ENCODE data around the gene CDCA8.

The CDCA8 gene

GRCh38 chr1:37656026-37656425 is 36.3 kb upstream of the CDCA8 start:
- no peak overlapping the region for H3K4me2 ChIP-seq (ENCODE audit: low read length)

GRCh38 chr1:37656881-37657280 is 35.4 kb upstream of the CDCA8 start:
- Histone ChIP-seq H3K4me1 (ENCODE audit: low read length) (peaks cover under 1% of the 10 kb centered on the region; the same call in 1 of the 2 replicates), H3K79me2 (ENCODE audit: low read length) (no peaks in the 10 kb centered on the region), H4K20me1 (ENCODE audit: insufficient read depth, low read length) (no peaks in the 10 kb centered on the region), H3K4me3 (ENCODE audit: low read length) (no peak overlapping the region), H3K9ac (ENCODE audit: low read length) (no peak overlapping the region), H2AFZ (ENCODE audit: low read depth, low read length) (no peak overlapping the region), H3K4me2 (ENCODE audit: low read length) (no peak overlapping the region), H3K9me3 (ENCODE audit: insufficient read depth, low read length) (no peaks in the 10 kb centered on the region), H3K27ac (ENCODE audit: low read length) (no peak overlapping the region), H3K36me3 (replicated peaks; ENCODE audit: low read depth, low read length) (no peaks in the 10 kb centered on the region), H3K27me3 (ENCODE audit: low read depth, low read length) (no peaks in the 10 kb centered on the region)
- TF ChIP-seq CTCF (IDR thresholded peaks at IDR 0.05; ENCODE audit: low read depth, low read length) (no peak), EZH2phosphoT487 (IDR thresholded peaks at IDR 0.05; ENCODE audit: low read depth) (no peak)

More at GRCh38 chr1:37656026-37656425, 36.3 kb upstream of the CDCA8 start:
- no peak overlapping the region for H3K27ac ChIP-seq (ENCODE audit: low read length)
- H3K36me3 ChIP-seq (replicated peaks; ENCODE audit: low read depth, low read length), result no peaks in the 10 kb centered on the region
- no peak overlapping the region for H3K9ac ChIP-seq (ENCODE audit: low read length)
- no peaks in the 10 kb centered on the region for H4K20me1 ChIP-seq (ENCODE audit: insufficient read depth, low read length)
- no peaks in the 10 kb centered on the region for H3K27me3 ChIP-seq (ENCODE audit: low read depth, low read length)
- H3K9me3 ChIP-seq (ENCODE audit: insufficient read depth, low read length), result no peaks in the 10 kb centered on the region
- H3K79me2 ChIP-seq (ENCODE audit: low read length), result no peaks in the 10 kb centered on the region
- TF ChIP-seq EZH2phosphoT487 (IDR thresholded peaks at IDR 0.05; ENCODE audit: low read depth) (no peak), CTCF (IDR thresholded peaks at IDR 0.05; ENCODE audit: low read depth, low read length) (no peak)
- no peaks in the 10 kb centered on the region for H3K4me1 ChIP-seq (ENCODE audit: low read length)
- no peak overlapping the region for H3K4me3 ChIP-seq (ENCODE audit: low read length)
- no peak overlapping the region for H2AFZ ChIP-seq (ENCODE audit: low read depth, low read length)

GRCh38 chr1:37657620-37658412 is 34.5 kb upstream of the CDCA8 start:
- H4K20me1 ChIP-seq (ENCODE audit: insufficient read depth, low read length), result no peaks in the 10 kb centered on the region
- H3K4me1 ChIP-seq (ENCODE audit: low read length), result peaks cover 7% of the 10 kb centered on the region
- no peak overlapping the region for H3K4me2 ChIP-seq (ENCODE audit: low read length)
- no peak overlapping the region for H3K4me3 ChIP-seq (ENCODE audit: low read length)
- no peak overlapping the region for H3K9ac ChIP-seq (ENCODE audit: low read length)
- no peaks in the 10 kb centered on the region for H3K27me3 ChIP-seq (ENCODE audit: low read depth, low read length)
- H3K9me3 ChIP-seq (ENCODE audit: insufficient read depth, low read length), result no peaks in the 10 kb centered on the region
- H3K36me3 ChIP-seq (replicated peaks; ENCODE audit: low read depth, low read length), result no peaks in the 10 kb centered on the region
- H3K79me2 ChIP-seq (ENCODE audit: low read length), result no peaks in the 10 kb centered on the region
- H2AFZ ChIP-seq (ENCODE audit: low read depth, low read length), result no peak overlapping the region
- no peak overlapping the region for H3K27ac ChIP-seq (ENCODE audit: low read length)
- TF ChIP-seq EZH2phosphoT487 (IDR thresholded peaks at IDR 0.05; ENCODE audit: low read depth) (no peak), CTCF (IDR thresholded peaks at IDR 0.05; ENCODE audit: low read depth, low read length) (no peak)

GRCh38 chr1:37658486-37658885 is 33.8 kb upstream of the CDCA8 start:
- H3K4me2 ChIP-seq (ENCODE audit: low read length), result no peak overlapping the region
- no peak overlapping the region for H3K4me3 ChIP-seq (ENCODE audit: low read length)
- no peaks in the 10 kb centered on the region for H3K79me2 ChIP-seq (ENCODE audit: low read length)
- H3K4me1 ChIP-seq (ENCODE audit: low read length), result peaks cover 7% of the 10 kb centered on the region
- no peak overlapping the region for H3K27ac ChIP-seq (ENCODE audit: low read length)
- no peaks in the 10 kb centered on the region for H3K27me3 ChIP-seq (ENCODE audit: low read depth, low read length)
- no peak for TF ChIP-seq EZH2phosphoT487 (IDR thresholded peaks at IDR 0.05; ENCODE audit: low read depth)
- no peak for TF ChIP-seq CTCF (IDR thresholded peaks at IDR 0.05; ENCODE audit: low read depth, low read length)
- no peaks in the 10 kb centered on the region for H3K36me3 ChIP-seq (replicated peaks; ENCODE audit: low read depth, low read length)
- no peak overlapping the region for H3K9ac ChIP-seq (ENCODE audit: low read length)
- H4K20me1 ChIP-seq (ENCODE audit: insufficient read depth, low read length), result no peaks in the 10 kb centered on the region
- no peak overlapping the region for H2AFZ ChIP-seq (ENCODE audit: low read depth, low read length)
- H3K9me3 ChIP-seq (ENCODE audit: insufficient read depth, low read length), result no peaks in the 10 kb centered on the region

Data from OCI-LY3 (cell line).